IPS-15b (cell line): ENCODE results near the gene ZIC1.

Experiments
- H3K27me3 ChIP-seq: one replicate; pipeline ENCODE4 v1.6.1; 2013; ENCODE audit warnings: low read length; ENCODE audit not compliant: control insufficient read depth, insufficient read depth
- H3K36me3 ChIP-seq: one replicate; pipeline ENCODE4 v1.6.1; 2013; ENCODE audit warnings: low read length; ENCODE audit not compliant: control insufficient read depth, insufficient read depth
- H3K4me1 ChIP-seq: one replicate; pipeline ENCODE4 v1.6.1; 2013; ENCODE audit warnings: mild to moderate bottlenecking, low read length; ENCODE audit not compliant: control insufficient read depth, insufficient read depth
- H3K4me3 ChIP-seq: one replicate; pipeline ENCODE4 v1.5.1; 2013; ENCODE audit warnings: low read depth, low read length
- H3K9ac ChIP-seq: one replicate; pipeline ENCODE4 v1.6.1; 2013; ENCODE audit warnings: low read depth, mild to moderate bottlenecking, low read length
- H3K9me3 ChIP-seq: one replicate; pipeline ENCODE4 v1.6.1; 2013; ENCODE audit warnings: mild to moderate bottlenecking, low read length; ENCODE audit not compliant: control insufficient read depth, insufficient read depth

Gene ZIC1

GRCh38 chr3:147383617-147384016 is 25.5 kb upstream of the ZIC1 start:
- Histone ChIP-seq H3K36me3 (no peaks in the 10 kb centered on the region), H3K27me3 (peaks cover 97% of the 10 kb centered on the region), H3K4me3 (no peak overlapping the region), H3K4me1 (peaks cover 32% of the 10 kb centered on the region), H3K9me3 (no peaks in the 10 kb centered on the region), H3K9ac (no peak overlapping the region)

- Histone ChIP-seq H3K9me3 (no peaks in the 10 kb centered on the region), H3K36me3 (no peaks in the 10 kb centered on the region), H3K9ac (no peak overlapping the region), H3K4me1 (peaks cover 32% of the 10 kb centered on the region), H3K27me3 (peaks cover 97% of the 10 kb centered on the region), H3K4me3 (peak overlapping the region; percentile 42)
Measured at GRCh38 chr3:147384210-147385058, 24.7 kb upstream of the ZIC1 start.

DNA sequence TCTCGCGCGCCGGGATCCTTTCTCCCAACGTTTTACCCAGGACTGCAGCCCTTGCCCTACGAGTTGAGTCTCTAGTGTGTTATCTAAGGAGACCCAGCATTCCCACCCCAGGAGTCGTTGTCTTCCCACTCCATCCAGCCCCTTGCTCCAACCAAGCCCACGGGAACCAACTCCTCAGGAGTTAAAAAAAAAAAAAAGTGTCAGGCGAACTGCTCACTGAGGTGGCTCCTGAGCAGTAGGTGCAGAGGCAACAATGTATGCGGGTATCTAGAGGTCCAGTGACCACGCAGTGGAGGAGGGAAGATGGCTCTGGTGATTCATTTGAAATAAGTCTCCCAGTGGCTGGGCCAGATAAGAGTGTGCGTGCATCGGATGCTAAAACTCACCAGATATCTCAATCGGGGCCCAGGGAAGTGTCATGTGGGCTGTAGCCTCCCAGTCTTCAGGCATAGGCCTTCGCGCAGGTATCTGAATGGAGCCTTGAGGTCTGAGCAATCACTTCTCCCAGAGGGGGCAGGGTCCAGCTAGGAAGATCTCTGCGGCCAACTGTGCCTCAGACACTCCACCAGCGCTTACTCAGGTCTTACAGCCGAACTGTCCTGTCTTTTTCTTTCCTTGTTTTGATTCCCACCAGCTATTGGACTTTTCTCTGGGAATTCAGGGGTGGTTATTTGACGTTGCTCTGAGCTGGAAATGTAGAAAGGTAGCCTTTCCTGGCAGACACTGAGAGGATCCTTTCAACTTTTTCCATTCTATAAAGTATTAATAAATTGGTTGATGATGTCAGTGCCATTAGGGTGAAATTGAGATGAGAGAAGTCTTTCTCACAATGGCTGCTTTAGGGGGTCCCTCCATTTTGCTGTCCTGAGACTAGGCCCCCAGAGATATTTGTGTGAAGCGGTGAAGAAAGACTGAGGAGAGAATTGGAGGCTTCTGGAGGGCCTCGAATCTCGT is 23.8 kb upstream of the ZIC1 start:
- H3K4me3 ChIP-seq, result peak overlapping the region; percentile 42
- H3K27me3 ChIP-seq, result peaks cover 97% of the 10 kb centered on the region
- H3K9ac ChIP-seq, result no peak overlapping the region
- H3K4me1 ChIP-seq, result peaks cover 35% of the 10 kb centered on the region
- no peaks in the 10 kb centered on the region for H3K9me3 ChIP-seq
- no peaks in the 10 kb centered on the region for H3K36me3 ChIP-seq

DNA sequence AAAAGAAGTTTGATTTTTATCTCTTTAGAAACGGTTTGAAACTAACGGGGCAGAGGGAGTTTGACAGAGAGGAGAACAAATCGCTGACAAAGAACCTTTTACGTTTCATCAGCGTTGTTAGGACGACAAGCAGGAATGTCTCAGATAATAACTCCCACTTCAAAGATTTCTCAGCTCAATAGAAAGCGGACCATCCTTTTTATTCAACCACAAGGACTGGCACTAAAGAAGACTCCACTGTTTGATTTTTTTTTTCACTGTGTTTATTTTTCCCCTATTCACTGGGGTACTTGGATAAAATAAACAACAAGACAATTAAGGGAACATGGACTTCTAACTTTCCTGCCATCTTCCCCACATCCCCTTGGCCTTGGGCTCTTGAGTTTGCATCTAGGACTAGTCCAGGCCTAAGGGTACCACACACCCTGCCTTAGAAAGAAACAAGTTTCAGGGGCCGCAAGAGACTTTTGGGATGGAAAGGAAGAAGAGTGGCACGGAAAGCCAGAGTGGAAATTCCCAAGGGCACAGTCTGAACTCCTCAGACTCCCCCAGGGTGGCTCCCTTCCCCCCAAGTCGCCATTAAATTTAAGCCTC is 21.8 kb upstream of the ZIC1 start:
- Histone ChIP-seq H3K27me3 (peaks cover 100% of the 10 kb centered on the region), H3K4me1 (peaks cover 22% of the 10 kb centered on the region), H3K9me3 (no peaks in the 10 kb centered on the region)

DNA sequence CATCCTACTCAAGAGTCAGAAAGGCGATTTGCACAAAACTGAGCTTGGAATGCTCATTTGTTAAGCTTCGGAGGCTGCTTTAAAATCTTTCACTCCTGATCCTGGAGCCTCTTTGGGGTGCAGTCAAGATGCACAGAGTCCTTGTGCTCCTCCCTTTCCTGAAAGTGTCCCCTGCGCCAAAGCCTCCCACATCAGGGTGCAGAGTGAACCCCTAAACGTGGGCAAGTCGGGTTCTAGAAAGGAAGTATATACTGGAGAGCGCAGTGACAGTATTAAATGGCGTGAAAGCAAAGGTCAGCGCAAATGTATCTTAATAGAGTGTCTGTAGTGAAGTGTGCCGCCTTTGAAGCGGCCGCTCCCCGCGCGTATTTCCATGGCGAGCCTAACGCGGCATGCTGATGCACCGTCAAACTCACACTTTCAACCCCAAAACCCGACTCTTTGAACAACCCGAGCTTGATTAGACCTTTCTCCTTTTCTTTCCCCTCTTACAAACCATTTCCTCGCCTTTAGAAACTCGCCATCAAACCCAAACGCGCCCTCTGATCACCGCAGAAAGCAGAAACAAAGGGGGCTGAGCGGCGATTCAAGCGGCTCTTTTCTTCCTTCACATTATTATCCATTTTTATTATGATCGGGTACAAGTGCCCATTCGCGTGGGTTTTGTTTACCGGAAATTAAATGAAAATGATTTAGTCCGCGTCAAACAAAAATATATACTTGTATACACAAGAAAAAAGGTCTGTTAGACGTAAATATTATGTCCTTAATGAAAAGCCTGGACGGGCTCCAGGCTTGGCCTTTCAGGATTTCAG is 21.1 kb upstream of the ZIC1 start:
- H3K27me3 ChIP-seq, result peaks cover 99% of the 10 kb centered on the region
- peak overlapping the region; percentile 35 for H3K4me3 ChIP-seq
- no peak overlapping the region for H3K9ac ChIP-seq
- H3K4me1 ChIP-seq, result peaks cover 20% of the 10 kb centered on the region
- H3K9me3 ChIP-seq, result no peaks in the 10 kb centered on the region
- no peaks in the 10 kb centered on the region for H3K36me3 ChIP-seq

More for the DNA sequence above, 21.8 kb upstream of the ZIC1 start:
- peak overlapping the region; percentile 19 for H3K4me3 ChIP-seq
- no peaks in the 10 kb centered on the region for H3K36me3 ChIP-seq
- H3K9ac ChIP-seq, result no peak overlapping the region

DNA sequence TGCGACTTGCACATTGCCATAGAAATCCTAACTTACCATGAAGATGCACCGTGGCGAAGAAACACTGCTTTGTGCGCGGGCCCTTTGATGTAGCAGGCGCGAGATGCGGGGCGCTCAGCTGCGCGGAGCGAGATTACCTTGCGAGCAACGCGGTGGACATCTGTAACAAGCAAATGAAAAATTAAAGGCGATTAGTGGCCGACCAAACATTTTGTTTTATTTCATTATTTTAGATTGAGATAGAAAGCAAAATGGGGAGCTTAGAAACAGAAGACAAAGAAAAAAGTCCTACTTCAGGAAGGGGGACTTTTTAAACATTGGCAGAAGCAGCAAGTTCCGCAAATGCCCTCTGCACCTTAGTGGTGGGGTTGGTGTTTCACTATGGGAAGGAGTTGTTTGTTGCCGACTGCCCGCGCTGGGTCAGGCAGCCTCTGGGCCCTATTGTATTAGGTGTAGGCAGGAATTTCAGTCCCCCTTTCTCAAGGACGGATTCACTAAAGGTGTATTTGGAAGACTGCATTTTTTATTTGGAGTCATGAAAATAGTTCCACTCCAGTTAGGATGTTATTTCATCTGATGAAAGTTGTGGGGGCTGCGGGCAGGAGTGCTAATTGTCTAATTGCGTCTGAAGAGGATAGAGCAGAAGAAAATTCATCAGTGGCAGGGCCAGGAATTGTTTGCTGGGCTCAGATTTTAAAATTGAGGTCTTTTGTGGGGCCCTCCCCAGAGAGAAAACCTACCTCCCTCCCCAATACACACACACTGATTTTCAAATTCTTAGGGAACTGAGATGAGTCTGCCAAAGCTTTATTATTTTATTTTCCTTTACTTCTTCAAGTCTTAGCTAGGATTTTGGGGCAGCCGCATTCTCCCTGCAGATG is 20.2 kb upstream of the ZIC1 start:
- H3K36me3 ChIP-seq, result no peaks in the 10 kb centered on the region
- H3K9me3 ChIP-seq, result no peaks in the 10 kb centered on the region
- H3K27me3 ChIP-seq, result peaks cover 95% of the 10 kb centered on the region
- H3K4me1 ChIP-seq, result peaks cover 18% of the 10 kb centered on the region
- H3K9ac ChIP-seq, result no peak overlapping the region
- H3K4me3 ChIP-seq, result no peak overlapping the region

DNA sequence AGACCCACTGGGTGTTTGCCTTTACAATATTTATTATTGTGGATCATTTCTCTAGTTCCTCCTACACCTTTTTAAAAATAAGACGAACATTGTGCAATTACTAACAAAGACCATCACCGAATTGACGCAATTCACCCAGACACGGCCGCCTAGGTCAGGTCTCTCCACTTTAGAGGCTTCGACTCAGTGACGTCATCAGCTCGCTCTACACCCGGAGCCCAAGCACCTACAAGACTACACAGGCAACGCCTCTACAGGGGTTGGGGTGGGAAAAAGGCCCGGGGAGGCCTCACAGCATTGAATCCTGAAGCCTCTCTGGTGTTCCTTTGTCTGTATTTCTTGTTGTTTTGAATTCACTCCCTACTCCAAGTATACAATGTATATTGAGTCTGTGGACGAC is 19.4 kb upstream of the ZIC1 start:
- Histone ChIP-seq H3K4me1 (peaks cover 19% of the 10 kb centered on the region), H3K9ac (no peak overlapping the region), H3K36me3 (no peaks in the 10 kb centered on the region), H3K4me3 (peak overlapping the region; percentile 1), H3K9me3 (no peaks in the 10 kb centered on the region), H3K27me3 (peaks cover 95% of the 10 kb centered on the region)

DNA sequence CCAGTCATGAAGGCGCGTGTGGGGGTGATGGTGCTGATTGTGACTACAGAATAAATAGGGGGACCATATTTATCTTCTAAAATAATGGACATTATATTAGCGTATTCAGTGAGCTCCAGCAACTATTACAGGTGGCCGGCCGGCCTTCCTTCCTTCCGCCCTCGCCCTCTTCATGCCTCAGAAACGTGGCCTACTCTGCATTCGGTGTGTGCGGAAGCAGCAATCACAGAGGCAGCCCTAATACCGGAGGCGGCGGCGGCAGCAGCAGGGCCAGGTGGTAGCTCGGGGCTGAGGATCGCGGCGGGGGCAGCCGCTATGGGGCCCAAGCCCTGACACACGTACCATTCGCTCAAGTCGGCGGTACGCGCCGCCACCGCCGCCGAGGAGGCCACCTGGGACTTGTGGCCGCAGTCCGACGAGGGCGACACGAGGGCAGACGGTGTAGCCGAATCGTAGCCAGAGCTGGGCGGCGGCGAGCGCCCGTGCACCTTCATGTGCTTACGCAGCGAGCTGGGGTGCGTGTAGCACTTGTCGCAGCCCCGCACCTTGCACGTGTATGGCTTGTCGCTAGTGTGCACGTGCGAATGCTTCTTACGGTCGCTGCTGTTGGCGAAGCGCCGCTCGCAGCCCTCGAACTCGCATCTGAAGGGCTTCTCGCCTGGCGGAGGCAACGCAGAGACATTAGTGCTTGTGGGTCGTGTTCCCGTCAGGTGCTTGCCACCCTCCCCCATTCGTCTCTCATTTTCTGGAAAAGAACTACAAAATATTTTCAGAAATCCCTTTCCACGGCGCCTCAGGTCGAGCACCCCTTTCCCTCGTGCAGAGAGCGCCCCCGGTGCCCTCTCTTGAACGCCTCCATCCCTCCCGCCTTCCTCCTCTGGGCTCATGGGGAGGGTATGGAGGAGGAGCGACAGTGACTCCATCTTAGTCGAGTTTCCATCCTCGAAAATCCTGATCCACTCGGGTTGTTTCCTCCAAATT is 18.3 kb upstream of the ZIC1 start:
- H3K9me3 ChIP-seq, result no peaks in the 10 kb centered on the region
- peaks cover 95% of the 10 kb centered on the region for H3K27me3 ChIP-seq
- H3K36me3 ChIP-seq, result no peaks in the 10 kb centered on the region
- no peak overlapping the region for H3K9ac ChIP-seq
- peak overlapping the region; percentile 77 for H3K4me3 ChIP-seq
- H3K4me1 ChIP-seq, result peaks cover 19% of the 10 kb centered on the region

GRCh38 chr3:147391781-147392624 is 17.2 kb upstream of the ZIC1 start:
- H3K4me1 ChIP-seq, result peaks cover 19% of the 10 kb centered on the region
- no peak overlapping the region for H3K9ac ChIP-seq
- no peaks in the 10 kb centered on the region for H3K9me3 ChIP-seq
- no peaks in the 10 kb centered on the region for H3K36me3 ChIP-seq
- peaks cover 95% of the 10 kb centered on the region for H3K27me3 ChIP-seq
- H3K4me3 ChIP-seq, result peak overlapping the region; percentile 77
